Measurements from ENCODE around the gene TAS2R20.

Gene TAS2R20

GRCh38 chr12:10959804-10960203, 38.3 kb downstream of the TAS2R20 start:
- no peak for DNase-seq (ENCODE audit: low spot score)

DNA sequence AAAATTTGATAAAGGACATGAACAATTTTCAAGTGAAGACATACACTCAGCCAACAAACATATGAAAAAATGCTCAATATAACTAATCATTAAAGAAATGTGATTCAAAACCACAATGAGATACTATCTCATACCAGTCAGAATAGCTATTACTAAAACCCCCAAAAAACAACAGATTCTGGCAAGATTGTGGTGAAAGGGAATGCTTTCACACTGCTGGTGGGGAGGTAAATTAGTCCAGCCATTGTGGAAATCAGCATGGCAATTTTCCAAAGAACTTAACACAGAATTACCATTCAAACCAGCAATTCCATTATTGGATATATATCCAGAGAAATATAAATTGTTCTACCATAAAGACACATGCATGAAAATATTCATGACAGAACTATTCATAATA, 40.4 kb downstream of the TAS2R20 start:
- DNase-seq (ENCODE audit: low spot score) = no peak

GRCh38 chr12:10956085-10956484, 42.0 kb downstream of the TAS2R20 start:
- DNase-seq (ENCODE audit: low spot score) = no peak

- DNase-seq (ENCODE audit: low spot score) = no peak
These were observed 45.5 kb downstream of the TAS2R20 start for GRCh38 chr12:10952645-10953044.
